SH-SY5Y (cell line): Measurements from ENCODE around the gene CTSD.

ENCODE experiments used
- GATA2 ChIP-seq: IDR thresholded peaks from 2 replicates; pipeline ENCODE4 v1.6.1; 2011; ENCODE audit warnings: mild to moderate bottlenecking, low read depth, low read length
- GATA3 ChIP-seq: IDR thresholded peaks from 2 replicates; pipeline ENCODE4 v1.6.1; 2011; ENCODE audit warnings: low read depth, mild to moderate bottlenecking, low read length, moderate library complexity

DNA sequence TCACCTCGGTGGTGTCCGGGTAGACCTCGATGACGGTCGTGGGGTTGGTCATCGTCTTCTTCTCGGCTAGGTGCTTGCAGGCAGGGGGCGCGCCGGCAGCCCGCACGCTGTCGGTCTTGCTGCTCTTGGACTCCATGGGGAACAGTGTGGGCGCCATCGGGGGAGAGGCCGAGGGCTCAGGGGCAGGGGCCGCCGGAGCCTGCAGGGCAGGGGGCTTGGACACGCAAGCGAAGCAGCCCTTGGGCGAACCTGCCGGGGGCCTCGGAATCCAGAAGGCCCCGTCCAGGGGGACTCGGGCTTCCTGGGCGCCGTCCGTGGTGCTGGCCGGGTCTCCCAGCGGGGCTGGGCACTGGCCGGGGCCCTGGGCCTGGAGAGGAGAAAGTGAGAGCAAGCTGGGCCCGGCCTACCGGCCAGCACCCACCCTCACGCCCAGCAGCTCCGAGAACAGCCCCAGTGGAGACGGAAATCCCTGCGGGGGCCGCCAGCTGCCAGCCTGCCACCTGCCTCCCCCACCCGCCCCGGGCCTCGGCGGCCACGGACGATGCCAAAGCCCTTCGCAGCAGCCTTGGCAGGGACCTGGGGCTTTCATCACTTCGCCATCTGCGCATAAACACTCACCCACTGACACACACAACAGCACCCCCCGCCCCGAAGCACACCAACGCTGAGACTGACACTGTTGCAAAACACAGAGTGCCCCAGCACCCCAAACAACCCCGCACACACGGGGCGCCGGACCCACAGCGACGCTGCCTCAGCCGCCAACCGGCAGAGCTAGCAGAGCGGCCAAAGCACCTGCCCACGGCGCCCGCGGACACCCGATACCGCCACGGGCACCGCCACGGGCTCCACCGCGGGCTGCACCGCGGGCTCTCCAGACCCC lies 15.7 kb downstream of the CTSD start:
- TF ChIP-seq GATA2 (no peak), GATA3 (no peak)
